HUES48 (cell line): ENCODE measurements around the gene CRYBB1.

Experiments used
- H3K27ac ChIP-seq: one replicate; pipeline ENCODE4 v1.7.0; 2013; ENCODE audit warnings: low read depth, low read length, inconsistent platforms
- H3K27me3 ChIP-seq: 2 replicates; pipeline ENCODE4 v1.6.1; 2013; ENCODE audit warnings: mild to moderate bottlenecking, low read length; ENCODE audit not compliant: control insufficient read depth, insufficient read depth
- H3K36me3 ChIP-seq: 2 replicates; pipeline ENCODE4 v1.6.1; 2013; ENCODE audit warnings: low read length; ENCODE audit not compliant: control insufficient read depth, insufficient read depth
- H3K4me1 ChIP-seq: 2 replicates; pipeline ENCODE4 v1.6.1; 2013; ENCODE audit warnings: mild to moderate bottlenecking, low read length; ENCODE audit not compliant: control insufficient read depth, insufficient read depth
- H3K4me3 ChIP-seq: 2 replicates; pipeline ENCODE4 v1.5.1; 2013; ENCODE audit warnings: mild to moderate bottlenecking, low read depth, low read length
- H3K9ac ChIP-seq: 2 replicates; pipeline ENCODE4 v1.6.1; 2013; ENCODE audit warnings: mild to moderate bottlenecking, low read depth, low read length, moderate library complexity
- H3K9me3 ChIP-seq: 2 replicates; pipeline ENCODE4 v1.6.1; 2013; ENCODE audit warnings: low read length; ENCODE audit not compliant: control insufficient read depth, insufficient read depth

Gene CRYBB1

GRCh38 chr22:26550498-26551033 lies 67.3 kb downstream of the CRYBB1 start:
- Histone ChIP-seq H3K27ac (peak overlapping the region; percentile 36), H3K4me3 (no peak overlapping the region), H3K9me3 (no peaks in the 10 kb centered on the region), H3K9ac (no peak overlapping the region), H3K27me3 (no peaks in the 10 kb centered on the region), H3K4me1 (peaks cover 49% of the 10 kb centered on the region), H3K36me3 (peaks cover 18% of the 10 kb centered on the region)

GRCh38 chr22:26549902-26550497 lies 67.8 kb downstream of the CRYBB1 start:
- Histone ChIP-seq H3K36me3 (peaks cover 24% of the 10 kb centered on the region), H3K4me1 (peaks cover 44% of the 10 kb centered on the region), H3K9ac (no peak overlapping the region), H3K27ac (peak overlapping the region; percentile 36), H3K4me3 (no peak overlapping the region), H3K27me3 (no peaks in the 10 kb centered on the region), H3K9me3 (no peaks in the 10 kb centered on the region)
